HG02938 (cell line): ENCODE measurements around the gene DACH1.
A peak's percentile ranks its signal among the peaks of the same experiment; 100 is the strongest.

Experiments used
- ATAC-seq: cut with Tn5 transposase; IDR thresholded peaks from one replicate; pipeline ENCODE4 v1.9.1; 2021; ENCODE audit warnings: mild to moderate bottlenecking, moderate library complexity; ENCODE audit not compliant: unreplicated experiment

The DACH1 gene

GRCh38 chr13:71503781-71504180 lies 363.2 kb downstream of the DACH1 start:
- ATAC-seq: no peak

- ATAC-seq: no peak
Observed at GRCh38 chr13:71499944-71500514, 367.0 kb downstream of the DACH1 start.

- ATAC-seq: no peak
Observed at GRCh38 chr13:71499235-71499634, 367.8 kb downstream of the DACH1 start.

GRCh38 chr13:71493189-71493588 lies 373.8 kb downstream of the DACH1 start:
- no peak for ATAC-seq

GRCh38 chr13:71492346-71492871 lies 374.6 kb downstream of the DACH1 start:
- ATAC-seq: no peak

- ATAC-seq: no peak
Observed at GRCh38 chr13:71491010-71491409, 376.0 kb downstream of the DACH1 start.

- ATAC-seq: no peak
Observed at GRCh38 chr13:71489041-71489440, 378.0 kb downstream of the DACH1 start.

GRCh38 chr13:71488201-71488600 lies 378.8 kb downstream of the DACH1 start:
- ATAC-seq: no peak

- ATAC-seq: no peak
Observed at GRCh38 chr13:71485913-71486312, 381.1 kb downstream of the DACH1 start.

- no peak for ATAC-seq
Observed at GRCh38 chr13:71483733-71484132, 383.3 kb downstream of the DACH1 start.

GRCh38 chr13:71481501-71481900 lies 385.5 kb downstream of the DACH1 start:
- ATAC-seq: no peak

- ATAC-seq: no peak
Observed at GRCh38 chr13:71481046-71481445, 386.0 kb downstream of the DACH1 start.

- ATAC-seq: no peak
Observed at GRCh38 chr13:71477735-71478134, 389.3 kb downstream of the DACH1 start.

- ATAC-seq: no peak
Observed at GRCh38 chr13:71474936-71475335, 392.1 kb downstream of the DACH1 start.

GRCh38 chr13:71469626-71470025 lies 397.4 kb downstream of the DACH1 start:
- no peak for ATAC-seq

GRCh38 chr13:71464686-71465085 lies 402.3 kb downstream of the DACH1 start:
- ATAC-seq: no peak

GRCh38 chr13:71461892-71462291 lies 405.1 kb downstream of the DACH1 start:
- ATAC-seq: no peak

GRCh38 chr13:71460211-71460610 lies 406.8 kb downstream of the DACH1 start:
- ATAC-seq: peak; percentile 63

- no peak for ATAC-seq
Observed at GRCh38 chr13:71459708-71460107, 407.3 kb downstream of the DACH1 start.

- ATAC-seq: no peak
Observed at GRCh38 chr13:71457645-71458044, 409.4 kb downstream of the DACH1 start.

GRCh38 chr13:71456136-71456535 lies 410.9 kb downstream of the DACH1 start:
- ATAC-seq: no peak

GRCh38 chr13:71454509-71454908 lies 412.5 kb downstream of the DACH1 start:
- ATAC-seq: no peak

- no peak for ATAC-seq
Observed at GRCh38 chr13:71448080-71448630, 418.8 kb downstream of the DACH1 start.
